T-cell (primary cell): ENCODE measurements around the gene LATS2. TPM values are rescaled to one million over a fixed set of nuclear protein-coding genes. Genes with fewer than 3 reads are reported as not detected.
"Not testable (repeated sequence)": the region's sequence is repeated elsewhere in the genome, so short reads cannot be mapped to it uniquely, and the experiment has no call there.

Experiments
- ATAC-seq, 4 experiments: fragments of 200-7000 bp in 3 of 4; fragments of 150-1000 bp in 1 of 4; cut with Tn5 transposase; replicated peaks in 1 of 4; 1 replicate in 3 of 4; 2 replicates in 1 of 4; pipeline ENCODE4 v1.10.0; 2021; ENCODE audit warnings: moderate library complexity in 3 of 4, mild to moderate bottlenecking in 2 of 4, moderate number of reproducible peaks in 1 of 4
- CTCF ChIA-PET, 2 donors: fragments of 300-600 bp; sonication (Branson Sonifier 250); formaldehyde crosslinking; loops; one replicate each; lab custom pipeline; 2022; ENCODE audit warnings: antibody characterized with exemption in 2 of 2; lab: Charles Lee
- POLR2A ChIA-PET, 2 donors: fragments of 300-600 bp; sonication (Branson Sonifier 250); formaldehyde crosslinking; loops; one replicate each; lab custom pipeline; 2022; ENCODE audit warnings: antibody characterized with exemption in 2 of 2; lab: Charles Lee
- DNase-seq, 35 experiments: peaks; one replicate each; pipeline versions ENCODE4 v3.0.0 to v3.0.0-alpha.2; 2013 to 2023
- H3K27ac ChIP-seq: one replicate; pipeline ENCODE4 v1.5.1; 2013; ENCODE audit warnings: low read length
- H3K27me3 ChIP-seq, 2 experiments: replicated peaks in 1 of 2; 1 replicate in 1 of 2; 2 replicates in 1 of 2; pipeline versions ENCODE4 v1.6.1 to v1.7.0; 2013; ENCODE audit warnings: low read length in 1 of 2, mixed read lengths in 1 of 2; ENCODE audit not compliant: control insufficient read depth in 2 of 2, insufficient read depth in 2 of 2; ENCODE audit errors: extremely low read depth in 1 of 2
- H3K36me3 ChIP-seq, 2 donors: 1 replicate in 1 of 2; 2 replicates in 1 of 2; pipeline versions ENCODE4 v1.6.1 to v1.7.0; 2013; ENCODE audit warnings: low read length in 1 of 2; ENCODE audit not compliant: control insufficient read depth in 2 of 2, insufficient read depth in 1 of 2; ENCODE audit errors: extremely low read depth in 1 of 2
- H3K4me1 ChIP-seq, 2 experiments: 1 replicate in 1 of 2; 2 replicates in 1 of 2; pipeline versions ENCODE4 v1.6.1 to v1.7.0; 2013; ENCODE audit warnings: low read length in 2 of 2, mixed read lengths in 1 of 2; ENCODE audit not compliant: insufficient read depth in 2 of 2, control insufficient read depth in 1 of 2; ENCODE audit errors: extremely low read depth in 1 of 2
- H3K4me3 ChIP-seq, 2 donors: 1 replicate in 1 of 2; 2 replicates in 1 of 2; pipeline versions ENCODE4 v1.5.1 to v1.7.0; 2013; ENCODE audit warnings: mild to moderate bottlenecking in 2 of 2, low read length in 1 of 2, moderate library complexity in 1 of 2; ENCODE audit not compliant: control insufficient read depth in 1 of 2; ENCODE audit errors: extremely low read depth in 1 of 2
- H3K9me3 ChIP-seq: 2 replicates; pipeline ENCODE4 v1.7.0; 2013
- H3K27ac Mint-ChIP-seq, 2 donors: one replicate each; pipeline ENCODE4 v1.8.0; 2020 to 2021; ENCODE audit warnings: mild to moderate bottlenecking in 2 of 2, mixed read lengths in 2 of 2
- H3K27me3 Mint-ChIP-seq, 2 donors: one replicate each; pipeline ENCODE4 v1.8.0; 2021 to 2022; ENCODE audit warnings: mixed read lengths in 2 of 2
- H3K36me3 Mint-ChIP-seq: one replicate; pipeline ENCODE4 v1.8.0; 2021; ENCODE audit warnings: mixed read lengths
- H3K4me1 Mint-ChIP-seq, 3 donors: one replicate each; pipeline ENCODE4 v1.8.0; 2020 to 2022; ENCODE audit warnings: mixed read lengths in 3 of 3, mild to moderate bottlenecking in 1 of 3
- H3K4me3 Mint-ChIP-seq, 3 donors: one replicate each; pipeline ENCODE4 v1.8.0; 2020 to 2022; ENCODE audit warnings: mild to moderate bottlenecking in 3 of 3, mixed read lengths in 3 of 3, moderate library complexity in 3 of 3
- H3K9me3 Mint-ChIP-seq, 3 donors: one replicate each; pipeline ENCODE4 v1.8.0; 2020 to 2022; ENCODE audit warnings: mixed read lengths in 3 of 3
- WGBS: methylation state at CpG from one replicate; pipeline ENCODE4 v1.1.5; 2013; ENCODE audit warnings: missing lambda C conversion rate; ENCODE audit not compliant: insufficient coverage; 5-methylcytosine and 5-hydroxymethylcytosine counted together
- total RNA-seq, 35 experiments: library from RNA in 6 of 35; stranded (reverse) in 6 of 35; fragments of 120-200 nt in 1 of 35; gene quantifications; one replicate each; pipeline versions ENCODE4 v1.2.1 to v1.2.4 and lab custom pipeline; 2013 to 2026

LATS2 gene
- total RNA-seq, 5 donors from 2014 or later (not counting 1 experiment from before 2014, with no cell fraction given), result 0.88 to 4.2 (median 2.7) TPM

DNA sequence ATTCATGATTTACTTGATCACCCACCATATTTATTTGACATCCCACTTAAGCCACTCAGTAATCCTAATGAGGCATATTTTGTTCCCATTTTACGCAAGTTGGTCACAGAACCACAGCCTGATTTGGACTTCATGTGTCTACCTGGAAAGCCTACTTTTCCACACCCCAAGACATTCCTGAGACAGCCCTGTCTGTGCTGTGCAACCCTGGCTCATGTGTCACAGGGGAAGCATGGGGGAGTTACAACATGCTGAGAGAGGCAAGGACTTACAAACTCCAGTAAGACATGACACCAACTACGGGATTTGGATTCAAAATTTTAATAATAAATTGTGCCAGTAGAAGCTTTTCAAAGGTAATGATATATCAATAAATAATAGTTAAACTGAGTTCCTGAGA lies 88.7 kb downstream of the LATS2 start:
- no peaks in the 10 kb centered on the region for H3K9me3 ChIP-seq
- POLR2A ChIA-PET, result no interaction called here
- WGBS, result no CpG with 5 or more reads among the region's 2 CpGs
- H3K4me3 Mint-ChIP-seq, result no peak overlapping the region
- ATAC-seq (no peak), DNase-seq (no peak)
- no peak overlapping the region for H3K27ac ChIP-seq
- CTCF ChIA-PET, result no interaction called here
- peaks cover 8% of the 10 kb centered on the region for H3K36me3 Mint-ChIP-seq
- no peak overlapping the region for H3K27ac Mint-ChIP-seq
- peaks cover 0 to 9% (median 3%) of the 10 kb centered on the region in 3 donors for H3K4me1 Mint-ChIP-seq
- H3K27me3 ChIP-seq, result peaks cover 0 to 5% of the 10 kb centered on the region in 2 experiments
- no peak overlapping the region for H3K4me3 ChIP-seq
- no peaks in the 10 kb centered on the region for H3K36me3 ChIP-seq
- peaks cover 0 to 6% of the 10 kb centered on the region in 2 donors for H3K27me3 Mint-ChIP-seq
- H3K9me3 Mint-ChIP-seq, result no peaks in the 10 kb centered on the region
- H3K4me1 ChIP-seq, result no peaks in the 10 kb centered on the region

DNA sequence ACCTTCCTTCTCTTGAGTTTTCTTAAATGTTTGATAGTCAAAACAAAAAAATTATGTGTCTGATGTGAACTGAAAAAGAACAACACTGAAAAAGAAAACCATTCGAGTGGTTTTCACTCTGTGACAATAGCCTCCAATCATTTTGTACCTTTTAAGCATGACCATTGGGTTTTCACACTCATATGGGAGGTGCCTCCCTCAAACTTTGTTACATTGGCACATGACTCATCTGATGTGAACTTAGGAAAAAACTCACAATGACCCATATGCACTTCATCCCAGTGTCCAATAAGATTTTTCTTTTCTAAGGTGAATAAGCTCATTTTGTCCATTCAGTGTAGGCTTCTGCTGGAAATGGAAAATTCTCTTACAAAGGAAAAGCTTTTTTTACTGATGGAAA lies 92.2 kb downstream of the LATS2 start:
- ChIA-PET POLR2A (no interaction called here), CTCF (no interaction called here)
- DNase-seq (no peak), ATAC-seq (no peak)
- Histone ChIP-seq H3K27ac (no peak overlapping the region), H3K36me3 (no peaks in the 10 kb centered on the region), H3K4me1 (no peaks in the 10 kb centered on the region), H3K9me3 (no peaks in the 10 kb centered on the region), H3K27me3 (no peaks in the 10 kb centered on the region), H3K4me3 (no peak overlapping the region)
- H3K9me3 Mint-ChIP-seq, result no peaks in the 10 kb centered on the region
- peaks cover 0 to 9% (median 3%) of the 10 kb centered on the region in 3 donors for H3K4me1 Mint-ChIP-seq
- no peak overlapping the region for H3K4me3 Mint-ChIP-seq
- peaks cover 3% of the 10 kb centered on the region in 2 donors for H3K27me3 Mint-ChIP-seq
- WGBS, result 20% methylated on average over 1 of the region's 1 CpG
- H3K27ac Mint-ChIP-seq, result no peak overlapping the region
- peaks cover 3% of the 10 kb centered on the region for H3K36me3 Mint-ChIP-seq

DNA sequence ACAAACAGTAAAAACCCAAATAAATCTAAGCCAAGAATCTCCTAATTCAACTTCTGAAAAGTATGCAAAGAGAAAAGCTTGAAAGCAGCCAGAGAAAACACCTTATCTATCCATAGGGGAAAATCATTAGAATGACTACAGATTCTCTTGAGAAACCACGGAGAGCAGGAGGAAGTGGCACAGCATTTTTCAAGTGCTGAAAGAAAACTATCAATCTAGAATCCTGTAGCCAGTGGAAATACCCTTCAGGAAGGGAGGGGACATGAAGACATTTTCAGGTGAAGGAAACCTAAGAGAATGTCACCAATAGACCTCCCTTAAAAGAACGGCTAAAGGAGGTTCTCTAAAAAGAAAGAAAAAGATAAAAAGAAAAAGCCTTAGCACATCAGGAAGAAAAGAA lies 92.6 kb downstream of the LATS2 start:
- Histone ChIP-seq H3K36me3 (no peaks in the 10 kb centered on the region), H3K27ac (no peak overlapping the region), H3K4me1 (no peaks in the 10 kb centered on the region), H3K4me3 (no peak overlapping the region), H3K27me3 (no peaks in the 10 kb centered on the region), H3K9me3 (no peaks in the 10 kb centered on the region)
- Mint-ChIP-seq H3K4me3 (no peak overlapping the region), H3K9me3 (no peaks in the 10 kb centered on the region), H3K36me3 (peaks cover under 1% of the 10 kb centered on the region), H3K27ac (no peak overlapping the region), H3K27me3 (peaks cover 3% of the 10 kb centered on the region in 2 donors), H3K4me1 (peaks cover 0 to 9% (median 3%) of the 10 kb centered on the region in 3 donors)
- ATAC-seq (no peak), DNase-seq (no peak)
- ChIA-PET CTCF (no interaction called here), POLR2A (interaction anchor here in 1 of 2 donors (0.7 kb wide), 1 partner anchor 531 kb away, joined by 3 read pairs; no protein-coding TSS in a partner anchor)
- no CpG with 5 or more reads among the region's 2 CpGs for WGBS

DNA sequence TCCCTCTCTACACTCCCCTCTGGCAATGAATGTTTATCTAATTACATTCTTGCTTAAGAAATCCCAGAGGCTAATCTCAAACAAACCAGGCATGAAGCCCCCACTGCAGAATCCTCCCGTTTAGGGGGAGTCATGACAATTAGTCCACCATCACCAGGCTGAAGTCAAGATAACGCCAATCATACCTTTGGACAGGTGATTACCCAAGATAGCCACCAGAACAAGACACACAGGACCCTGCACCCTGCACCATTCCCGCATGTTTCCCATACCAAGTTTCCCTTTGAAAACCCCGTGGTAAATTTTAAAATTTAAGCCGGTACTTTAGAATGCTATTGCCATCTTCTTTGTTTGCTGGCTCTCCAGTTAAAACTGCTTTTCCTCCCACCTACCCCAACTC lies 94.0 kb downstream of the LATS2 start:
- WGBS, result 81% methylated on average over 3 of the region's 5 CpGs
- no peak for ATAC-seq

GRCh38 chr13:20964904-20965303 lies 96.5 kb downstream of the LATS2 start:
- no peaks in the 10 kb centered on the region for H3K4me1 ChIP-seq
- no peak for DNase-seq
- POLR2A ChIA-PET, result no interaction called here
- no peaks in the 10 kb centered on the region for H3K36me3 Mint-ChIP-seq
- CTCF ChIA-PET, result no interaction called here
- no peaks in the 10 kb centered on the region for H3K9me3 ChIP-seq
- no peak overlapping the region for H3K4me3 Mint-ChIP-seq
- no peak overlapping the region for H3K27ac Mint-ChIP-seq
- H3K27me3 ChIP-seq, result no peaks in the 10 kb centered on the region
- H3K27ac ChIP-seq, result no peak overlapping the region
- no peaks in the 10 kb centered on the region for H3K9me3 Mint-ChIP-seq
- no peak for ATAC-seq
- no peak overlapping the region for H3K4me3 ChIP-seq
- 80% methylated on average over 1 of the region's 3 CpGs for WGBS
- H3K27me3 Mint-ChIP-seq, result peaks cover 9 to 11% of the 10 kb centered on the region in 2 donors
- H3K36me3 ChIP-seq, result no peaks in the 10 kb centered on the region
- peaks cover 8 to 14% (median 8%) of the 10 kb centered on the region in 3 donors for H3K4me1 Mint-ChIP-seq

More for the DNA sequence above, 94.0 kb downstream of the LATS2 start:
- H3K36me3 Mint-ChIP-seq, result no peaks in the 10 kb centered on the region
- peaks cover 3% of the 10 kb centered on the region in 2 donors for H3K27me3 Mint-ChIP-seq
- Histone ChIP-seq H3K4me1 (no peaks in the 10 kb centered on the region), H3K36me3 (no peaks in the 10 kb centered on the region), H3K9me3 (no peaks in the 10 kb centered on the region), H3K27me3 (no peaks in the 10 kb centered on the region), H3K4me3 (no peak overlapping the region), H3K27ac (no peak overlapping the region)
- H3K27ac Mint-ChIP-seq, result no peak overlapping the region
- no peak overlapping the region for H3K4me3 Mint-ChIP-seq
- POLR2A ChIA-PET, result no interaction called here
- CTCF ChIA-PET, result no interaction called here
- no peak for DNase-seq
- H3K9me3 Mint-ChIP-seq, result no peaks in the 10 kb centered on the region
- peaks cover 0 to 9% (median 3%) of the 10 kb centered on the region in 3 donors for H3K4me1 Mint-ChIP-seq

- H3K4me3 Mint-ChIP-seq, ATAC-seq: not testable (repeated sequence)
Measured at GRCh38 chr13:20961663-20962062, 99.7 kb downstream of the LATS2 start.

More at GRCh38 chr13:20961663-20962062, 99.7 kb downstream of the LATS2 start:
- DNase-seq, H3K9me3 Mint-ChIP-seq, H3K4me1 ChIP-seq, CTCF ChIA-PET, H3K4me1 Mint-ChIP-seq, H3K4me3 ChIP-seq, H3K27ac ChIP-seq, H3K9me3 ChIP-seq, H3K36me3 Mint-ChIP-seq, H3K36me3 ChIP-seq, H3K27ac Mint-ChIP-seq, POLR2A ChIA-PET: not testable (repeated sequence)
- WGBS, result no CpG with 5 or more reads among the region's 10 CpGs
- H3K27me3 ChIP-seq, result peaks cover 0 to 16% of the 10 kb centered on the region in 2 experiments
- peaks cover 11 to 17% of the 10 kb centered on the region in 2 donors for H3K27me3 Mint-ChIP-seq
